Measurements from ENCODE around the gene BLVRB.
A peak's percentile ranks its signal among the peaks of the same experiment; 100 is the strongest.

- TF ChIP-seq CTCF (IDR thresholded peaks at IDR 0.05; ENCODE audit: control extremely low read depth in 1 of 3, insufficient read depth in 1 of 3, low read depth in 1 of 3, low read length in 3 of 3) (no peak), TCF12 (IDR thresholded peaks at IDR 0.05; ENCODE audit: low read depth, low read length) (peak; percentile 83; the same call in 1 of the 2 replicates), MAX (IDR thresholded peaks at IDR 0.05) (peak; percentile 64), EP300 (IDR thresholded peaks at IDR 0.05; ENCODE audit: borderline replicate concordance in 1 of 2, low read depth in 2 of 2, low read length in 2 of 2) (peak in 1 of 2 experiments; percentile 59; a peak in 1 of 3 replicates), EZH2 (IDR thresholded peaks at IDR 0.05; ENCODE audit: low read depth, low read length, severe bottlenecking) (no peak), BRCA1 (IDR thresholded peaks at IDR 0.05; ENCODE audit: low read depth, low read length) (no peak), SIN3A (conservative IDR thresholded peaks at IDR 0.05 in 1 of 2, IDR thresholded peaks at IDR 0.05 in 1 of 2; ENCODE audit: low read depth in 1 of 2, low read length in 2 of 2) (peak; percentile 76 to 90; a peak in 2 of 4 replicates), SUZ12 (IDR thresholded peaks at IDR 0.05; ENCODE audit: low read length) (no peak), USF2 (IDR thresholded peaks at IDR 0.05; ENCODE audit: low read length) (no peak)
These were observed 22.2 kb downstream of the BLVRB start for GRCh38 chr19:40443131-40443999.

Data from H1 (cell line).